ENCODE measurements around the gene BTBD8.

DNA sequence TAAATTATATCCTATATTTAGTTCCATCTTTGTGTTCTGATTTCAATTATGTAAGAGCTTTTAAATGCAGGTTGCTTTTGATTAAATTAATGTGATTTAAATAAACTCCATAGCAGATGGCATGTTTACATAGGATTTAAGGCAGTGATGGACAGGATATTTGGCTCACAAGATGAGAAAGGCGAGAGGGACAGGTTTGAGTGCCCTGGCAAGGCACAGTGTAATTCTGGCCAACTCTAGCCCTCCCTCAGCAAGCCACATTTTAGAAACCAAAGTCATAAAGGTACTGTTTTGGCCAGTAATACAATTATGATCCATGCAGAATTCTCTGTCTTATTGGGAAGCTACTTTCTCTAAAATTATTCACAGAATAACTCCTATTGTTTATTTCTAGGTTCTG, 87.0 kb downstream of the BTBD8 start:
- TF ChIP-seq POLR2AphosphoS5 (IDR thresholded peaks at IDR 0.05) = no peak
- TF ChIP-seq CTCF (IDR thresholded peaks at IDR 0.05) = no peak
- TF ChIP-seq POLR2A (IDR thresholded peaks at IDR 0.05) = no peak
- no peak for TF ChIP-seq EP300 (IDR thresholded peaks at IDR 0.05)

Measured in sigmoid colon (tissue), 4 donors.